Activated CD8-positive, alpha-beta memory T cell treated with anti-CD3 and anti-CD28 coated beads, Interleukin-2, amount 50 U/mL, for 4 hours (primary cell): ENCODE results near the gene BNC2.

Experiments
- DNase-seq: peaks from one replicate; pipeline ENCODE4 v3.0.0-alpha.2; 2020

The BNC2 gene

DNA sequence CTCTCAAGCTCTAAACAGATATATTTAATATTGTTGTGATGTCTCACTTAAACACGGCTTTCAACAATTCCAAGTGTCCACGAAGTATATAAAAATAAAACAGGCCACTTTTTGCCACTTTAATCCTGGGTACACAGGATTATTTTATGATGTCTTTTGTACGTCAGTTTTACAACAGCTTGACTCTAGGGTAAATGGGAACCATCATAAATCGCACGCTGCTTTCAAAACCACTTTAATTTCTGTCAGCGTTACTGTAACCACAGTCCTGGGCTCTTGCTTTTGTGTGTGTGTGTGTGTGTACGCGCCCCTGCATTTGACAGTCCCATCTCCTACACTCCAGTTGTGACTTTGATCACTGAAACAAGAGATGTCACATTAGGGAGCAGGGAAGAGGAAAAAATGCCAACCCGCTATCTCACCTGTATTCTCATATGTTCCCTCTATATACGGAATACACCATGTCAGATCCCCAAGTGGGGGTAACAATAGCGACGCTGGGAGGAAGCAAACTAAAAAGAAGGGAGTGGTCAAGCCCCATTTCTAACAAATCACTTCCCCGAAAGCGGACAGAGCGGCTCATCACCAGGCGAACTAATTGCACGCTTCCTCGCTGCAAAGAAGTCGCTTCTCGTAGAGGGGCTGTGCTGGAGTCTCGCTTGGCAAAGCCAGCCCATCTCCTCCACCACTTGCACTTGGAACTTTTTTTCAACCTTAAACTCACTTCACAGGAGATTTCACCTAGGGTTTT, 1.2 kb downstream of the BNC2 start:
- no peak for DNase-seq

DNA sequence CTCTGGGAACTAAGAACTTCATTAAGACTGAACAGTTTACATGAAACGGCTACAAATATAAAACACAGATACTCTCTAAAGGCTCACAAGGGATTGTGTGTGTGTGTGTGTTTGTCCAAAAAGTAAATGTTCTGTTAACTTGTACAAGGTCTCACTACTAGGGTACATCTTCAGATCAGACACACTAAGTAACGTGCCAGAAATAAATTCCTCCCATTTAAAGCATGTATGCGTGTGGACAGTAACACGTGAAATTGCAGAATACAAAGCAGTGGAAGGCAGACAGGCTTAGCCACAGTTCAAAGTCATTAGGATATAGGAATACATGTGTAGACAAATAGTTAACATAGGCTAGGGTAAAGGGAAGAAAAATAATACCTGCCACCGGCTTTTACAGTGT, 1.8 kb downstream of the BNC2 start:
- DNase-seq = no peak

DNA sequence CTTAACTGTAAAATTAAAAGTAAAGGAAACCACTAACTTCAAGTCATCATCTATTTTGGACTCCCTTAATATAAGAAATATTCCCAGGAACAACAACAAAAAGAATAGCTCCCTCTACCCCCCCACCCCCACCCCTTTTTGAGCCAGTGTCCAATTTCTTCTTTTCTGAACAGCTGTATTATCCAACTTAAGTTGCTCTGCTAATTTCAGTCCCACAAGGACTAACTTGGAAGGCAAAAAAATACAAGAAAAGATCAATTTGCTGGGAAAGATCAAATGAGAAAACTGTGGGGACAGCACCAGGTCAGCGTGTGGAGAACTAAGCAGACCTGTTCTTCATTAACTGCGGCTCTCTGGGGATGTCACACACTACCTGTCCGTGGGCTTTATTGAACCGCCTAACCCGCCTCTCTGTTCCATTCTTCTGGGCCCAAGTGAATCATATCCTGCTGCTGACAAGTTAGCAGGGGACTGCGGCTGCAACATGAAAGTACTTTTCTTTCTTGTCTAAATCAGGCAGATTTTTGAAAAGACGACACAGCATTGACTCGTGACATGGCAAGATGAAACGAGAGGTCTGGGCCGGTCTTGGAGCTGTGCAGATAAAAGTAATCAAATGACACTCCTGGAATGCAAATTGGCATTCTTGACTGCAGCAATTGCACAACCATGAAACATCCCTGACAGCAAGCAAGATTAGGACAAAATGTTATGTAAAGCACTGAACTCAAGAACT, 2.7 kb downstream of the BNC2 start:
- DNase-seq = no peak

DNA sequence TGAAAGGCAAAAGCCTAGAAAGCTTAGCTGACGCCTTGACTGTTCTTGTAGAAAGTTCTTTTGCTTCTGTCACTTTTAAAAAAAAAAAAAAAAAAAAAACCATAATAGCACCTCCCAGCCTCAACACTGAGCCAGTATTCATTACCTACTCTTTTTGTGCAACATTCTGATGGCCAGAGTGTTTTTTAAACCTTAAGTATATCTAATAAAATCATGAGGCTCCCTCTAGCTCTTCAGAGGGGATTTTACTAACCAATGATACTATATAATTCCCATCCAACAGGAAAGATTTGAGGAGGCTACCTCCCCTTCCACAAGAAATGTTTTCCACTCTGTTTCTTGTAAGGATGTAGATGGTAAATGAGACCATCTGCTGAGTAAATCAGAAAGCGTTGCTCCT, 3.9 kb downstream of the BNC2 start:
- no peak for DNase-seq

DNA sequence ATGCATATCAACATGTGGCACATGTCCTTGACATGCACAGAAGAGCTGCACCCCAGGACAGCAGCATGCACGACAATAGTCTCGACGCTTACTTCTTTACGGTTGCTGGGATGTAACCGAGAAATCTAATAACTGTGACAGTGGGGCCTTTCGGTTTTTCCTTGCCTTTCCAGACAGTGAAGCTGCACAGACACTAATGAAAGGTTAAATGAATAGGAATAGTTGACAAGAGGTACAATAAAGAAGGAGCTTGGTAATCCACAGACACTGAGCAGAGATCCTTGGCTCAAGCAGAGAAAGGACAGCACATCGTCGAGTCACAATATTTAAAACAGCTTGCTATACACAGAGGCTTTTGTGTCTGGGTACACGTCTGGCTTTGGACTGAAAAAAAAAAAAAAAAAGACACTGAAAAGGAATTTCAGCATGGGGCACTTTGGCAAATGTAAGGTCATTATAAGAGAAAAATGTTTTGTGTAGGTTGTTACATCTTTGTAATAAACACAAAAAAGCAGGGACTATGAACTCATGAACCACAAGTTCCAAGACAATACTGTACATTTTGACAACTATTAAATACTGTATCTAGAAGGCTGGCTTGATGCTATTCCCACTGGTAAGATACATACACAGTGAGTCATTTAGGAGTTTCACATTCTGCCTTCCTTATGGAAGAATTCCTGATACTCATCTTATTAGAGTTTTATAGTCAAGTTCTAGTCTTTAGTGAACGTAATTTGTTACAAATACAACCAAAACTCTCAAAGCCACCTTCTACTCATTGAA, 5.6 kb downstream of the BNC2 start:
- no peak for DNase-seq

DNA sequence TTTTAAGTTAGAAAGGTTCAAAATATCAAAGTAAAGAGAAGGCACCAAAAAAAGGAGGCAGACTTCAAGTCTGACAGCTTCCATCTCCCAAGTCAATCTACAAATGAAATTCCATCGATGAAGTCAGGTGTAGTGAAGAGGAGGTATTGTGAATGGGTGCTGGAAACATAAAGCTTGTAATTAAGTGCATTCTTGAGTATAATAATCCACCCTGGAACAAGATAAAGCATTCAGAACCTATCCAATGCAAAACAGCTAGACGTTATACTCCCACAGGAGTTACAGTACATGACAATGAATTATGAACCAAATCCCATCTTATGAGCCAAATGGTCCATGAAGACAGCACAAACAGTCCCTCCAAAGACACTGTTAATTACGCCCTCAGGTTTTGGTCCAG, 22.3 kb downstream of the BNC2 start:
- no peak for DNase-seq

DNA sequence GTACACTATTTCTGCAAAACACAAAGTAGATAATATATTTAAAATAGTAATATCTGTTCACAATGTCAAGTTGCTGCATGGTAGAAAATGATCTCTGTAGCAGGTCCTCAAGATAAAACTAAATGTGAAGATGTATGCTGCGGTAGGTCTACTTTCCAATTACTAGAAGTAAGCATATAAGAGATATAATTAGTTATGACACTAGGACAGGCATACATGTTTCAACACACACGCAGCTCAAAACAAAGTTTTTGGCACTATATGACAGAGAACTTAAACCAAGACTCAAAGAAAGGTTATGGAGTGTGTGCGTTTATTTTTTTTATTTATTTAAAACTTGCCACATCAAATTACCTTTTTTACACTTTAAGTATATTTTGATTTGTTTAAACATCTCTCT, 23.5 kb downstream of the BNC2 start:
- DNase-seq = no peak

DNA sequence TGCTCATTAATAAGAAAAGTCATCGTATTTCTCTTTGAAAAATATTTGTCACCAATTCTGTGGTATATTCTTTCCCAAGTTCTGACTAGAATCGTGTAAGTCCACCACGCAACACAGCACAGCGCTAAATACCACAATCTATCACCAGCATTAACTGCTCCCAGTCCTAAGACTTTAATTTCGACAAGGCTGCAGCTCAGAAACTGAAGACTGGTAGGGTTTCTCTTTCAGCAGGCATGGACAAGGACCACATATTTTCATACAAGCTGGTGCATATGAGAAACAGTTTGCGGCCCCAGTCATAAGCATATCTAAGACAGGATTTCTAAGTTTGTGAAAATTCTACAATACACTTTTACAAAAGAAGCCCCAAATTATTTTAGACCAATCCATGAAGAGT, 24.1 kb downstream of the BNC2 start:
- DNase-seq = no peak

DNA sequence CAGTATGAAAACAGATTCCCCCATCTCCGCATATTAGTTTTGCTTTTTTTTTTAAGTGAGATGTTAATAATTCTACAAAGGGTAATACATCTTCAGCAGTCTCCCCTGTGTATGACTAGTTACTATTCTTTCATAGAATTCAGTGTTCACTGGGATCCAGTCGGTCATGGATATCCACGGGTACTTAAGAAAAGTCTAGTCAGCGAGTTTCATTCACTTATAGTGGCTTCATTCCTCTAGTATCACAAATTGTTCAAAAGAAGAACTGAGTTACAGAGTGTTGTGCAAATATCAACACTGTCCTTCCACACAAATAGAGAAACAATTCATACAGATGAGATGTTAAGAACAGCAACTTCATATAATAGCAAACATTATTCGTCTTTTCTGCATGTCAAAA, 35.7 kb downstream of the BNC2 start:
- DNase-seq = no peak

DNA sequence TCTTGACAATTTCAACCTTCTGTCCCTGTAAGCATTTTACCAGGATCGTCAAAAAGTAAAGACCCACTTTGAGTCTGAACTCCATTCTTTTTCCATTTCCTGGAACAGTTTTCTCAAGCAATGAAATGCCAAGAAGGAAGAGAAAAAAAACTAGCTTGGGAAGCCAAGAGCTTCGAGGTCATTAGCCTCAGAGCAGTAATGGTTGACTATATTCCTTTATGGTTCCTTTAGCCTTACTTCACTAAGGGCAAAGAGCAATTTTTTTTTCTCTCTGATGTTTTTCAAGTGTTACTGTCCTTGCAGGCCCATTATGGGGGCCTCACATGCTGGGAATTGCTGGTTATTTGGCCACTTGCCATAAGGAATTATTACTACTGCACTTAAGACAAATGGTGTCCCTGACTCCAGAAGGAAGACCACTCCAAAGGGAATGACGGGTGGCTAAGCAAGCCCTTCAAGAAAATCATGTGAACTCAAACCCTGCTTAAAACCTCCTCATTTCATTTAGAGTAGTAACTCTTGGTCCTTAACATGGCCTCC, 37.1 kb downstream of the BNC2 start:
- DNase-seq = no peak

DNA sequence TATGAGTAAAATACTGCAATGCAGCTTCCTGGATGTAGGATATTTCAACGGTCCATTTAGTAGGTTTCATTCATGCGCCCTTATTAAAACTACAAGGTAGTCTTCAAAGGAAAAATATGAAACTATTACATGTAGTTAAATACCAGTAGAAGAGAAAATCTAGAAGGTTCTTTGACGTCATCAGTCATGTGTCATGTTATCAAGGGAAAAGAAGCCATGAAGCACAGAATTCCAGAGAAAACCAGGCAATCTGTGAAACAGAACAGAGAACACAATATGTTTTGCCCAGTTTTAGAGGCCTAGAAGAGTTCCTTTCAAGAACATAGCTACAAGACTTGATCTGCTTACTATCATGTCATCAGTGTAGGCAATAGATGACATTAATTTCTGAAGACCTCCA, 38.4 kb downstream of the BNC2 start:
- DNase-seq = no peak

DNA sequence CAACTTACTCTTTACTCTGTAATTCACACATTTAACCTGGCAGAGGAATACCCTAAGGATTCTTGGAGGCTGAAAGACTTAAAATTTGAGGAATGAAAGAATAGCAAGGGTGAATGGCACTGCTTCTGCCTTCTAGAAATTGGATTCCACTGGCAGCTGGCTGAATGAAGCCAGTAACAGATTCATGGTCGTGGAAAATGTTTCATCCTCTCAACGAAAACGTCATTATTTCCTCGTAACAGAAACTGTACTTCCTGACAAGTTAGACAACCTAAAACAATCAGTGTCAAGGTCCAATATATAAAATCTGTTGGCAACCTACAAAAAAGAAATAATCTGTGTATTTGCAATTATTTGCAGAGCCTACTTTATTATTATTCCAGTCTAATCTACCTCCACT, 39.7 kb downstream of the BNC2 start:
- no peak for DNase-seq

DNA sequence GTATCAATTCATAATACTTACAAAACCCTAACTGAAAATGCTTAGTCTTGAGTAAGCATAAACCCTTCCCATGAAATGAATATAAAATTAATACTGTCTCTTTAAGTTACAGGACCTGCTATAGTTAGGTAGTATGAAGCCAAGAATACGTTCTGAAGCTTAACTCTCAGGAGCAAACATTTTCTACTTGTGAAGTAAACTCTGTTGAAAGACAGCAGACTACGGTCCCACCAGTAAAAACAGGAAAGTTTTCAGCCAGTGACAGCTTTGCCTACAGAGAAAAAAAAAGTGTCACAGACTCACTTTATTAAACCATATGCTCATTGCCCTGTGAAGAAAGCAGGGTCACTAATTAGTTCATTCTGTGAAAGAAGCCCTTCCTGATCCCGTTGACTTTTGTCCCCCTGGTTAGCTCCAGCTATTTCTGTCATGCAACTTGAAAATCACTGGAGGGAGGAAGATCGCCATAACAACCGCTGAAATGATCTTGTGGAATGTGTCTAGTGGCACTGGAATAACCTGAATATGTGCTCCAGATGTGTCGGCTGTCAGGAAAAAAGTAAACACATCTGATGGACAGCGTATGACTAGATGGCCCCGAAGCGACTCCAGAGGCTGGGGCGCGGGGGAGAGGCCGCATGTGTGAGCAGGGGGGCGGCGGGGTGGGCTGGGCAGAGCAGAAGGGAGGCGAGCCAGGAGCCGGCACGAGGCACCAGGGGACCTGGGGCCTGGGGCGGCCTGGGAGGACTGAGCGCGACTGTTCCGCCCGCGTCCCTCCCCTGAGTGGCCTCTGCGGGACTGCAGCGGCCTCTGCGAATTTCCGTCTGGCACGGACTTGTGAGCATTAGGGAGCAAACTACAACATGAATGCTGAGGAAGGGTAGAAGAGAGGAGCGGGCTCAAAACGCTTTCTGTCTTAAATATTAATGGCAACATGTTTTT, 41.9 kb downstream of the BNC2 start:
- DNase-seq = no peak

DNA sequence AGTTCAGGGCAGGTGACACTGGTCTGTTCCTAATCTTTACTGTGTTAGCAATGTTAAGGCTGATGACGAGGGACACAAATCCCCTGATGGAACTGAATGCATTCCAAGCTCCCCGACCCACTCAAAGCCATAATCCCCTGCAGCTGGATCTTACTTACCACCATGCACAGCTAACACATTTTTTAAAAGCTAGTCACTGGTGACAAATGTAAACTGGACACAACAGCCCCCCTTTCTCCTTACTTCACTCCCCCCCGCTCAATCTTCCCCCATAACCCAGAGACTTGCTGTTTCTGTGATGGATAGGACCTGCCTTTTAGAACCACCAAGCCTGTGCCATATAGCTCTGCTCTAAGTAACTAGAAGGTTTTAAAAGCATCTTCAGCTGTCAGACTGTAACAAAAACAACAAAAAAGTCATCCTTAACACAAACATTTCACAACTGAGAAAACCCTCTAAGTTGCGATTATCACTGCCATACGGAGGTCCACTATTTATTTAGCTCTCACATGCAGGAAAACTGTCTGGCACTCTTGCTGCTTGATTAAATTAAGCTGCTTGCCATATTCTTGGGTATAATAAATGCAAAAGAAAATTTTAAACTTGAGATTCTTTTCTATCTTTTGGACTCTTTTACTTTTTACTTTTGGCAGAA, 44.4 kb downstream of the BNC2 start:
- DNase-seq = no peak

DNA sequence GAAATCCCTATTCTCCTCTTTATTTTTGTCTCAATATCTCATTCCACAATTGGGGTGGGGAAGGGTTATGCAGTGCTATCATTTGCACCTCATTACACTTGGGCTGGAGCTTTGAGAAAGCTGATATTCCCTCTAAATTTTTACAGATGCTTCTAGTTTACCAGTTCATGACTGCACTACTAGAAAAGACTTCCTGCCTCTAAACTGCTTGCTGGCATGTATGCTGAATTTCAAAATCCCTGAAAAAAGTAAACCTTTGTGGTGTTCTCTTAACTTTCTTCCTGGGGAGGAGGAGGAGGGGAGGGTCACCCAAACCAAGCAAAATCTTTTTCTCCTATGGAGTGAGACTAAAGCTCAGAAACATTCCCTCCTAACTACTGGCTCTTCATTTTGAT, 45.1 kb downstream of the BNC2 start:
- no peak for DNase-seq

DNA sequence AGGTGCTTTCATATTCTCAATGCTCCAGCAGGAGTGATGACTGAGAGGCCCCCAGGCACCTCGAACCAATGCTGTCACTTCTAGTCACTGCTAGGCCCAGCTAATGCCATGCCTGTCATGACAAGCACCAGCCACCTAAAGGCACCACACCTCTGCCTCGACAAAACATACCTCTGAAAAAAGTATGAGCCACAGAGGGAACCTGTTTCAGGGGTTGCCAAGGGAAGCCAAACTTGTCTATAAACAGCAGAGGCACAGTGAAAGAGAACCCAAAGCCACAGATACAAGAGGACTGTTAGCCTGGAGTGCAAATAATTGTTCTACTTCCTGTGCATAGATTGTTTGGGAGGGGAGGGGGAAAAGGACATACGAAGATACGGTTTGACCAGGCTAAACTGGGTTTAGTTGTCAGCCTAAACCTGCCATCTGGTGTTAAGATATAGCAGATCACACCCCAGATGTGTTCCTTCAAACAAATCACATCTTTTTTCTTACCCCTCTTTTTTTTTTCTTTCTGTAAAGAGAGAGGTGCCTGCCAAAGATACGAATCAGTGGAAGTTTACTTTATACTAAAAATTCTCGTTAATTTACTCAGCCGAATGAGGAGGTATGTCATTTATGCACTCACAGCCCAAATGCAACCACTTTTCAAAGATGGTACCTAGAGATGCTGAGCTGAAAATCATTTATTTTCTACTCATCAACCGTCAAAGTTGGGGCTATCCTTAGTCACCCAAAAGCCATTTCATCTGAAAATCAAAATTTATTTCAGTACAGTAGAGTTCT, 45.7 kb downstream of the BNC2 start:
- no peak for DNase-seq

DNA sequence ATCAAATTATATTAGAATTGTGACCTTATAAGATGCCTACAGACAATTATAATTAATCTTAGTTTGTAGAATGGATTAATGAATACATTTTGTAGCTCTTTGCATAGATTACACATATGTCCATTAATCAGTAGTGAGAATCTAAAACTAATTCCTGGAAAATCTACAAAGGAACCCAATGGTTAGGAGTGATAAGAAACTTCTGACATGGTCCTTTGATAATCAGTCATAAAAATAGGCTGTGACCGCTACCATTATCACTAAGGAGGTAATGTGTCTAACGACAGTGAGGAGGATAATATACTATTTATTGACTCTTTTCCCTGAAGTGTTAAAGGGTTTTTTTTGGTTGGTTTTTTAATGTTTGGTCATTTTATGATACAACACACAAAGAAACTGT, 46.6 kb downstream of the BNC2 start:
- no peak for DNase-seq

DNA sequence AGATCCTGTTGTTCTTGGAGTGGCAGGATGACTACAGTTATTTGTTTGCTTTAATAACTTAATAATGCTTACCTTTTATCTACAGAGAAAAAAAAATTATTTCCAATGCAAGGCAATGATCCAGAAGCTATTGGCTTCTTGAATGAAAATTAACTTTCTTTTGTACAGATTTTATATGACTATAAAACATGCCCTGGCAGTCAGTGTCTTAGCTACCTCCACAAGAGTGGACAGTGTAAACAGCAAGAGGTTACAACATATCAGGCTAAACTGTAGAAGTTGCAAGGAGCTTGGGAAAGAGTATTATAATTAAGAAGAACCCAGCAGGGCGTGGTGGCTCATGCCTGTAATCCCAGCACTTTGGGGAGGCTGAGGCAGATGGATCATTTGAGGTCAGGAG, 49.1 kb downstream of the BNC2 start:
- no peak for DNase-seq

DNA sequence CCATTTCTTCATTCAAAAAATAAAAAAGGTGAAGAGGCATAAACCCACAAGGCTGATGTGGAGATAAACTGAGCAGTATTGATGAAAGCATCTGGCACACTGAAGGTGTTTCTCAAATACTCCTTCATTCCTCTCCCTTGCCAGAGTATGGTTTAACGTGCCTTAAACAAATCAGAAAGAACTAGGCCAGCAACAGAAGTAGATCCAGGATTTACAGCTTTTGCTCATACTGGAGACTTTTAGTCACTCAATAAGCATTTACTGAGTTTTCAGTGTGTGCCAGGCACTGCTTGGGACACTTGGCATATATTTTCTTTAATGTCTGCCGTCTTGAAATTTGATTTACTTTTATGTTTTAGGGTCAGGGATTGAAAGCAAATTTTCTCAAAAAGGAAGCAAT, 53.0 kb downstream of the BNC2 start:
- DNase-seq = no peak

DNA sequence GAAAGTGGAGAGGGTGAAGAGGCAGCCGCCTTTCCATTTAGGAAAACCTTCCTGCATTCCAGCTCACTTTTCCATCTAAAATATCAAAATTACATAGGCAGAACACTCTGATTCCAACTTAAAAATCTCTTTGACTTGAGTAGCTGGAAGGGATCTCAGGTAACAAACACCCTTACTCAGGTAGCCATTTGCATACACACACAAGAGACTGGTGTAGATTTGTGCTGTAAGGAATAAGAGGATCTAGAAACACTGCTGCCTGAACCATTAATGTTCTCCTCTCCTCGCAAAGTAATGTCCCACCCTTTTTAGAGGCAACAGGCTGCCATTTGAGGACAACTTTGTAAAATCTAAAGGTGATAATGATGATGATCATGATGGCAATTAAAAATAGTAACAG, 53.5 kb downstream of the BNC2 start:
- DNase-seq = no peak

DNA sequence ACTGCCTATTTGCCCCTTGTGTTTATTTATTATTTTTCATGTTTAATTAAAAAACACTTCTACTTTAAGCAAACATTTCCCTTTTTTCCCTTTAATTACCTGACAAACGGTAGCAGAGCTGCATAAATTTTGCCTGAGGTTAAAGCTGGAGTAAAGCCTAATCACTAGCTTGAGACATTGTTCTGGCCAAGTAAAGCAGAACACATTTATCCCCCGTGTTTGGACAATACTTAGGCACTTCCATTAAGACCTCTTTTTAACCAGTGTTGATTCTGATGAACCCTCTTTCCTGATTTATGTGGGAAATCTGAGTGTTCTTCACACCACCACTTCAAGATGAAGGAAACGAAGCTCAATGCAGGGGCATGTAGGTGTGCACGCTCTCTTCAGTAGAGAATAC, 54.5 kb downstream of the BNC2 start:
- DNase-seq = no peak
